ENCODE results near the gene PRICKLE2.
"Not testable (repeated sequence)": the region's sequence is repeated elsewhere in the genome, so short reads cannot be mapped to it uniquely, and the experiment has no call there.

PRICKLE2 gene

DNA sequence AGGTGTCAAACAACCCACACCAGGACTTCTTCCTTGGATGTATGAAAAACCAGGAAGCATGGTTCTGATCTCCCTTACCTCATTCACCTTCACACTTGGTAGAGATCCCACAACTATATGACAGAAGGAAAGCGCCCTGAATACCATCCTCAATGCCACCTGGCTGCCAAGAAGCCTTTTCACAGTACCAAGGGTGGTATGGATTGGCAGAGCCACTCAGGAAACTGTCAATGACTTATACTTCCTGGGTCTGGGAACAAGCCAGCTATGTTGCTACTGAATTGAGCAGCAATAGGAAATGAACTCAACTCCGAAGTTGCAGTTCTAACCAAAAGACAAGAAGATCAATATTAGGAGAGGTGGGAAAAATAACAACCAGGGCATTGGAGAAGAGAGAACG, 129.5 kb downstream of the PRICKLE2 start:
- no peak for DNase-seq

DNA sequence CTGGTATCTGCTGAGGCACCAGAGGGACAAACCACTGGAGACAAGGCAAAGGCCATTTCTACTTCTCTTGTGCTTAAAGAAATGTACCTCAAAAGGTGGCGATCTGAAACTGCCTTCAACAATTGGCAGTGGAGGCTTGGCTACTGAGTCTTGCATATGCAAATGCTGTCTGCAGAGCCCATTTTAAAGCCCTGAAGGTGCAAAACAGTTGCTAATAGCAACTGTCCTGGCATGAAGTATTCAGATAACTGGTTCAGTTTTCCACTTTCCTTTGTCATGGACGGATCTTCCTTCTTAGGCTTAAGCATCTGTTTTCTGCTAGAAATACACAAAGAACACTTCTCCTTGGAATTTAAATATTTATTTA, 130.6 kb downstream of the PRICKLE2 start:
- no peak for DNase-seq

DNA sequence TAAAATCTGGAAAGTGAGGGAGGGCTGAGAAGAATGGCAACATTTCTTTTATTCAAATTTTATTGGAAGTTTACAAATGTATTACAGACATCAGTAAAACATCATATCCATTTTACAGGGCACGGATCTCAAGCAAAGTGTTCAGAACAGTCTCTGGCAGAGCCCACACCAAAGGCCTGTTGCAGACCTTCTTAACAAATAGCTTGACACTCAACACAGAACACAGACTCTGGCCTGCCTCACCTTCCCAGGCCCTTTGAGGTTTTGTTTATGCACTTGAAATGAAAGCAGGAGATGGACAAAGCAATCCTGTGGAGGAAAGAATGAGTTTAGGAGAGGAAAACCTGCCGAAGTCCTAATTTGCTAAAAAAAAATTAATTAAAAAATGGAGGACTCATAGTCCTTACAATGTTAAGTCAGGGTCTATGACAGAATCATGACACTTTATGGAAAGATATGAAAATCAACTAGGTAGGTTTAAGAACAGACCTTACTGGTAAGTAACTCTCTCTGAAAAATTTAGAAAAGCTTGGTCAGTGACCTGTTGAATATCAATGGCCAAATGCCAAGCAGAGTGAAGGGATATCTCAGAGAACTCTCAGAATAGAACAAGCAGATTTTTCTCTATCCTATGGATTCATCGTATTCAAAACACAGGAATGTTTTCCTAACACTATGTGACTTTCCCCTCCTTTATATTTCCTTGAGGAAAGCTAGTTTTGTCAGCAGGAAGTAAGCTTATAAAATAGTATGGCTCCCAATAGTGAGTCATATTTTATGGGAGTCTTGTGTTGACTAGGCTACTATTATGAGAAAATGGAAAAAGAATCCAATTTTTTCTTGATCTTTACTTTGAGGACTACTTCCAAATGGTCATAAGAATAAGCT, 131.2 kb downstream of the PRICKLE2 start:
- no peak for DNase-seq

DNA sequence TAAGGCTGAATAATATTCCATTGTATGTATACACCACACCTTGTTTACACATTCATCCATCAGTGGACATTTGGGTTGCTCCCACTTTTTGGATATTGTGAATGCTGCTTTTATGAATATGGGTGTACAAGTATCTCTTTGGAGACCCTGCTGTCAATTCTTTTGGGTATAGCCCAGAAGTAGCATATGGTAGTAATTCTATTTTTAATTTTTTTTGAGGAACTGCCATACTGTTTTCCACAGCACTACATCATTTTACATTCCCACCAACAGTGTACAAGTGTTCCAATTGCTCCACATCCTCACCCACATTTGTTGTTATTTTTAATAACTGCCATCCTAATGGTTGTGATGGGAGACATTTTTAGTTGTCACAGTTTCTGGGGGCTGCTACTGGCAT, 132.1 kb downstream of the PRICKLE2 start:
- DNase-seq, result no peak

DNA sequence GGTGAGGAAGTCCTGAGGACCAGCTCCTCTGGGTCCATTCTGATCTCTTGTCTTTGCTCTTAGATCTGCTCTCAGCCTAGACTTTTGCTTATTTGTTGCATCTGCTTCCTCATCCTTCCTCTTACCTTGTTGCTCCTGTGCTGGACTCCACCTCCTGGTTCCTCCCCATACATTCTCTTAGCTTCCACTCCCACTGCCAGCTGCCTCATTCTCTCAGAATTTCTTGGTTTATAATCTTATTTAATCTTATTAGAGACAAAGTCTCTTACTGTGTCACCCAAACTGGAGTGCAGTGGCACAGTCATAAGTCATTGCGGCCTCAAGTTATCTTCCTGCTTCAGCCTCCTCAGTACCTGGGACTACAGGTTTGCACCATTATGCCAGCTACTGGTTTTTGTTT, 133.8 kb downstream of the PRICKLE2 start:
- DNase-seq, result no peak

DNA sequence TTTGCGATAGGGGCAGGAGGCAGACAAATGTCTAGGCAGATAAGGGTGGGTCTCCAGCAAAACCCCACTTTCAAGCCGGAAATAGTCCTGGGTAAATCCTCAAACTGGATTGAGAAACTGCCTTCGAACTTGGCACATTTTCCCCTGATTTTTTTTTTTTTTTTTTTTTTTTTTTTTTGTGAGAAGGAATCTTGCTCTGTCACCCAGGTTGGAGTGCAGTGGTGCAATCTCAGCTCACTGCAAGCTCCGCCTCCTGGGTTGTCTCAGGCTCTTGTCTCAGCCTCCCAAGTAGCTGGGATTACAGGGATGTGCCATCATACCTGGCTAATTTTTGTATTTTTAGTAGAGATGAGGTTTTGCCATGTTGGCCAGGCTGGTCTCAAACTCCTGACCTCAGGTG, 135.9 kb downstream of the PRICKLE2 start:
- not testable (repeated sequence) for DNase-seq

DNA sequence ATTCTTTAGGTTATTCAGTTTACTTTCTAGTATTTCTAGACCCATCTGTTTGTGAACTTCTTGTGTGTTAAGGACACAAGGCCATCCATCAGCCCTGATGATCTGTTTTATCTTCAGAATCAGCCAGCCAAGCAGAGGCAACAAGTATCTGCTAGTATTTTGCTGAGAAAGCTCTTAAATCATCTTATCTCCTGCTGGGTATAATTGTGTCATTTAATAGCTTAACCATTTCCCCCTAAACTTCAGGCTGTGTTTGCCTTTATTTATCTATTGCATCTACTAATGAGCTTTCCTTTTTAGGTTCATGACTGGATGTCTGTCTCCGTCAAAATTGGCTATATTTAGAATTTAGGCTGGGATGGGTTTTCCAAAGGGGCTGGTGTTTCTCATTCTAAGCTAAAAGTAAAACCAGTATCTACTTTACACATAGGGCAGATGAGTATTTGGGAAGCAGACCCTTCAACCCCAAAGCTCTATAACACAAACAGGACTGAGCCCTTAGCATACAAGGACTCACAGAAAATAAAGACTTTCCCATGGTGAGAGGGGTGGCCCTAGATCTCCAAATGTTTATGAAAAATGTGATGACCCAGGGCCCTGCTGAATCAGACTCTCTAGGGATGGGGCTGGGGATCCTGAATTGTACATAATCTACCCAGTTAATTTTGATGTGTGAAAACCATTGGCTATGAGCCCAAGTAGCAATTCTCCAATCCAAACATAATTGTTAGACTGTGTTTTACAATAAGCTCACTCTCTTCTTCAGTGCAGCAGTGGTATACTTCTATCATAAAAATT, 136.7 kb downstream of the PRICKLE2 start:
- no peak for DNase-seq

DNA sequence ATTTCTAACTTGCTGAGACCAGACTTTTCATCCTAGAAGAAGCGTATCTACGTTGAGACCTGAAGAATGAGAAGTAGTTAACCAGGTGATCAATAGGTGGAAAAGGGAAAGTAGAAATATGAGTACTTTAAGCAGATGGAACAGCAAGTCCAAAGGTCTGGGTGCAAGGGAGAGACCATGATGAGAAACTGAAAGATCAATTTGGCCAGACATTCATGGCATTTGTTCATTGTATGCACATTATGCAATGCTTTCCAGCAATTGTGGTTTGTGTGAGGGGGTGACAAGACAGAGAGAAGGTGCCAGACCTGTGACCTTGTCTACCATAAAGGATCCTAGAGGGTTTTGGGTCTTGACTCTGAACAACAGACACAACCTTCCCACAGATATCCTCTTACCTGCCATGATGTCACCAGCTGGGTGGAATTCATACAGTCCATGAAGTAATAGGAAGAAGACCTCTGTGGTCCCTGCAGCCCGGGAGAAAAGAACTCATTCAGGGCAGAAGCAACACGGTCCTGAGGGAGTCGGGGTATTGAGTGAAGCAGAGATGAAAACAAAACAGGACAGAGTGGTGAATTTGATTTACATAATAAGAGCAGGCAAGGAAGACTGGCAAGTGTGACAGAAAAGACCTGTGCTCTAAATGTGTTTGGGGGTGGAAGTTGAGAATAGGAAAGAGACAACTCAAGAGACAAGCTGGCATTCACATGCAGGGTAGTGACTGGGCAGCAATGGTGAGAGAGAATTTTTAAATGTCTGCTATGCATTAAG, 138.6 kb downstream of the PRICKLE2 start:
- no peak for DNase-seq

DNA sequence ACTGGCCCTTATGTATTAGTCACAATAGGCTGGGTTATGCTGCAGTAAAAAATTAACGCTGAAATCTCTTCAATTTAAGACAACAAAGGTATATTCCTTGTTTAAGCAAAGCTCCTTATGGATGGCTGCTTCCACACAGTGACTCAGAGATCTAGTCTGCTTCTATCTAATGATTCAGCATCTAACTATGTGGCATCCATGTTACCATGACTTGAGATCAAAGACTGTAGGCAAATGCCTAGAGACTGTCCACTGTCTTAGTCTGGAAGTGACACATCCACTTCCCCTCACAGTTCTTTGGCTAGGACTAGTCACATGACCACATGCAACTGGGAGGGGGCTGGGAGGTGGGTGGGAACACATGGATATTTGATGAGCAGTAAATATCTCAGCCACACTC, 140.6 kb downstream of the PRICKLE2 start:
- DNase-seq, result no peak

DNA sequence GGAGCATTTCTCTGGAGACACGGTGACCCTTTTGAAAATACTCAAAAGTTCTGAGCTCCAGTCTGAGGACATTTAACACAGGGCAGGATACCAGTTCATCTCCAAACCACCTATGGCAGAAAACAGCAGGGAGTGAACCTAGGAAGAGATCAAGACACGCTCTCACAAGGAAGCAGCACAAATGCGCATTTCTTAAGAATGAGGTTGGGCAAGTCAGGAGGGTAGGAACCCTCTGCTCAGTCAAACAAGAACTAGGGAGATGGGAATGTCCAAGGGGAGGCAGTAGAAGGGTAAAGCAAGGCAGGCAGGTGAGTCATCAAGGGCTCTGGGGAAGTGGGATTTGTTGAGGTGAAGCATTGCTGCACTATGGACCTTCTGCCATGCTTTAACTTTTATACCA, 141.7 kb downstream of the PRICKLE2 start:
- DNase-seq, result no peak

DNA sequence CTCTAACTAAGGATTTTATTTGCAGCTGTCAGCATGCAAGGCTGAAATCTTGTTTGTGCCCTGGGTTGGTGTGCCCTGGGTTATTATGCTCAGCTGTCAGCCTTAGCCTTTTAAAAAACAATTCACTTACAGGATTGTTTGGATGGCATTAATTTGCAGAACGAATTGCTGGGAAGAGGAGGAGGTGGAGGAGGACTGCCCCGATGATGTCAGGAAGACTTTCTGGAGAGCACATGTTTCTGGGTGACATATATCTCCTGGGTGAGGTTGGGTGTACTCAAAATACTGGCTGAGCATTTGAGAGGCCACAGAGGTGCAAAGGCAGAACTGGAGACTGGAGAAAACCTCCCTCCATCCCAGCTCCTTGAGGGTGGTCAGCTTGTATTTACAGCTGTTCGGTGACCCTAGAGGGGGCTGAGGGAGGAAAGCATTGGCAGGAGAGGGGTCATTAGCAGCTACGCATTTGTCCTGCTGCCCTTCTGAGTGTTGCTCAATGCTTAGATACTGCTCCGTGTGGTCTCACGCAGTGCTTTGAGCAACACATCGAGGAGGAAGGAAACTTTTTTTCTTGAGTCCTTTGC, 142.2 kb downstream of the PRICKLE2 start:
- DNase-seq, result no peak

DNA sequence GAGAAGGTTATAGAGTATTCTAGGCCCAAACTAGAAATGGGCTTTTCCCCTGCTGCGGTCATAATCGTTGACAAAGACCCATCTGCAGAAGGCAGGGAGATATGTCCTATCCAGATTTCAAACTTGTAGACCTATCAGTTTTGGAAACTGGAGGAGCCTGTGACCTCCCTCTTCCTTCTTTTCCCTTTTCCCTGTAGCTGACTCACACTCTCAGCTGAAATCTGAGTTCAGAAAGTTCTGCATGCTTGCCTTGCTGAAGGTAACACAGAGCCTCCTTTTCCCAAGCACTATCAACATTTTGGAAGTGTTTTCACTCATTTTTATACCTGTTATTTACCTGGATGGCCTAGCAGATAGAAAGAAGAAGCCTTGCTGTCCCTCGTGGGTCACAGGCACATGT, 142.9 kb downstream of the PRICKLE2 start:
- no peak for DNase-seq

DNA sequence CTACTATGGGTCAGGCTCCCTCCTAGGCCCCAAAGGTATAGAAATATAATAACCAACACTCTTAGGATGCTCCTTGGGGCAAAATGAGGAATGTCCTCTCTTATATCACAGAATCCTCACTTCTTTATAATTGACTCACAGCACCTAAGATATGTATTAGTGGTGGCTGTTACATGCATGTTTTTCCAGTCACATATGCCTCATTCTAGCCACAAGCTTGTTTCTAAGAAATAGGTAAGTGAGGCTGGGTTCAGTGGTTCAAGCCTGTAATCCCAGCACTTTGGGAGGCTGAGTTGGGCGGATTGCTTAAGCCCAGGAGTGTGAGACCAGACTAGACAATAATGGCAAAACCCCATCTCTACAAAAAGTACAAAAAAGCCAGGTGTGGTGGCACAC, 144.0 kb downstream of the PRICKLE2 start:
- no peak for DNase-seq

DNA sequence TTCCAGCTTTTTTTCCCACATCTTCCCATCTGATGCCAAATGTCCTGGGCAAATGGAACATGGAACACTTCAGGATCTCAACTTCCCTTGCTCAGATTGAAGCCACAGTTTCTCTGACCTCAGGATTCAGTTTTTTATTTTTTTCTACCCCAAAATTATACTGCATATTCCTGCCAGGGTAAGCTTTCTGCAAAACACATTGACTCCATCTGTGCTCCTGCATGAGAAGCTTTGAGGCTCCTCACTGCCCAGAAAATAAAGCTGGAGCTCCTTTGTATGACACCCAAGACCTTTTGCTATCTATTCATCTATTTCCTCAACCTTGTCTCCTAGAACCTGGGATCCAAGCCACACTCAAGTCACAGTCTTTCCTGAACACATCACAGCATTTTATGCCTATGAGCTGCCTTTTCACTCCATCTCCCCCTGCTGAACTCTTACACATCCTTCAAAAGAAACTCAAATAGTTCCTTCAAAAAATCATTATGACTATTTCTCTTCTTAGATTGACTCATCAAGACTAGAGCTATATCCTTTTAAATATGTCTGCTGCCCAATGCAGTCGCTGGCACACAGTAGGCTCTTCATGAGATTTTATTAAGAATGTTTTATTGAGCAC, 144.5 kb downstream of the PRICKLE2 start:
- no peak for DNase-seq

DNA sequence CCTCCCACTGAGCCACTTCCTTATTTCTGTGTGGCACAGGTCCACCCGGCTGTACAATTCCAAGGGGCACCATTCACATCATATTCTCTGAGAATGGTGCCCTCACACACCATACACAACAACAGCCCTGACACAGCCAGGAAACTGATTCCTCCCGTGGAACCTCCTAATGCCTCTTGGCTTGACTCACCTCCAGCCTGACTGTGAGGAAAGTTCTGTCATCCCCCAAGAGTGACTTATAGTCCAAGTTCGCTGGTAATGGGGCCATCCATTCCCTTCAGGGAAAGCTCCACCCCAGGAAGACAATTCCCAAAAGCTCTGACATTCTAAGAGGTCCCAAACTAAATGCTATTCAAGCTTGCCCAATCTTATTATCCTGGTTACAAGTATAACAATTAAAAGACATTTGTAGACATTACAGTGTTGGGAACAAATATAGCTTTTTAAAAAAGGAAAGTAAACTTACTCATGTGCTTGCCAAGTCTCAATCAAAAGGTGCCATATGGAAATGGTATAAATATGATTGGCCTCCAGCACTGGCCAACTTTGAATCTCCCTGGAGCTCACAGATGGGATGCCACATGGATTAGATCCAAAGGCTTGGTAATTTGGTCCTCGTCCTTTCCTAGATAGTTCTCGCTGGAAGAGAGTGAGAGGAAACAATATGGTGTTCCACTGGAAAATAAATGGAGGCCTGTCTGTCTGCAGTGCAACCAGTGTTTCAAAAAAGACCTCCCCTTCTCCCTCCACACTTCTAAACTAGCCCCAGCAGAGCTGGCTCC, 145.7 kb downstream of the PRICKLE2 start:
- no peak for DNase-seq

DNA sequence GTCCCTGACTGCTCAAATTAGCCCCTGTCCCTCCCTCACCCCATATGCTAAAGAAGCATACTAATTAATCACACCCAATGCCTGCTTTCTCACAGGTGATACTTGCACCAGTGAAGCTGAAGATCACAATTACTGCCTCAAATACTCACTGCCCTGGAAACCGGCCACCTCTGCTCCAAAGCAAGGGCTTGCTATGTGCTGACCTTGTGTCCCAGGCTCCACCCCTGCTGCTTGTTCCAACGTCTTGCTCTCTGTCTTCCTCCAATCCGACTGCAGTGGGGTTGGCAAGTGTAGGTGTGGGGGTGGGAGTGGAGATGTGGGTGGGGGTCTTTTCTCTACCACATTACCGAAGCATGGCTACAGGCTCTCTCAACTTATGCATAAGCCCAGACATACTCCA, 146.3 kb downstream of the PRICKLE2 start:
- no peak for DNase-seq

DNA sequence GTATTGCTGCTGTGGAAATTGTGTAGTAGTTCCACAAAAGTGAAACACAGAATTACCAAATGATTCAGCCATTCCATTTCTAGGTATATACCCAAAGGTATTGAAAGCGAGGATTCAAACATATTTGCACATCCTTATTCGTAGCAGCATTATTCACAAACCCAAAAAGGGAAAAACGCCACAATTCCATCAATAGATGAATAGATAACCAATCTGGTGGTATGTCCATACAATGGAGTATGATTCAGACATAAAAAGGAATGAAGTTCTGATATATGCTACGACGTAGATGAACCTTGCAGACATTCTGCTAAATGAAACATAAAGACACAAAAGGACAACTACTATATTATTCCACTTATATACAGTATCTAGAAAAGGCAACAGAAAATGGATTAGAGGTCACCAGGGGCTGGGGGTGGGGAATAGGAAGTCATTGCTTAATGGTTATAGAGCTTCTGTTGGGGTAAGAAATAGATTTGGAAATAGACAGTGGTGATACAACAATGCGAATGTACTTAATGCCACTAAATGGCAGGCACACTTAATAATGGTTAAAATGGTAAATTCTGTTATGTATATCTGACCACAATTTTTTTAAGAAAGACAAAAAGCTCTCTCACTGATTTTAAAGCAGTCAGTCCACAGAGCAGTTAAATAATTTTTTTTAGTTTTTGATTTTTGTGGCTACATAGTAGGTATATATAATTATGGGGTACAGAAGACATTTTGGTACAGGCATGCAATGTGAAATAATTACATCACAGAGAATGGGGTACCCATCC, 150.2 kb downstream of the PRICKLE2 start:
- no peak for DNase-seq

DNA sequence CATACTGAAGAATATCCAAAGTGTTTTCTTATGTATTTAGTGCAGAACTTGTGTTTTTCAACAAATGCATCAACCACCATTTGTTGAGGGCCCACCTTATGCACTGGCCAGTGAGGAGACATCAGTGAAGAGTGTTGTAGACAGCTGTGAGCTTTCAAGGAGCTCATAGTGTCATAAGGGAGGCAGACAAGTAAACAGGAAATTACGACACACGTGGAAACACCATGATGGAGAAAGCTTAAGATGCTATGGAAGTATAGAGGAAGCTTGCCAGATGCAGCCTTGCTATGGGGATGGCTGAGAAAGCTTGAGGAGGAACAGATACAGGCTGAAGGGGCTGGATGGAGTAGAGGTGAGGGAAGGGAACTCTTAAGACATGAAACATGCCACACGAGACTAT, 151.2 kb downstream of the PRICKLE2 start:
- no peak for DNase-seq

DNA sequence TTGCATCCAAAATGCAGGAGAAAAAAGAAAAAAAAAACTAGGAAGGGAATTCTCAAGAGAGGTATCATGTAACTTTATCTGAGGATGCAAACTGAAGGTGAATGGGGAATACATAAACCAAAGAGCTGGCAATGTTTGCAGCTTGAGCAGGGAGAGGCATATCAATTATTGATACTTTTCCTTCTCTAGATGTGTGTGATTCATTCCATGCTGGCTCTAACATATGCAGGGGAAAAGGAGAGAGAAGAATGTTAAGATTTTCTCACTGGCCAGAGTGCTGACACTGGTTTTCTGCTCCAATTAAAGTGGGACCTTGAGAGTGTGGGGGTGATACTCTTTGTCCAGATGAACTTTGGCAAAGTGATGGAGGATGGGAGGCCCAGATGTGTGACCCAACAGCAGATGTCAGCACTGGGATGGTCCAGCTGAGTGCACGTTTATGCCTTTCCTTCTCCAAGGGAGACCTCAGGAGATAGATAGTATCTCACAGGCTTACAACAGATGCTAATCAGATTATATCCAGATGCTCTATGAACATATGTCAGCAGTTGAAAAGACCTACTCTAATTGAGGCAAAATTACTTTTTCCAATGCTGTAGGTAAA, 152.0 kb downstream of the PRICKLE2 start:
- no peak for DNase-seq

DNA sequence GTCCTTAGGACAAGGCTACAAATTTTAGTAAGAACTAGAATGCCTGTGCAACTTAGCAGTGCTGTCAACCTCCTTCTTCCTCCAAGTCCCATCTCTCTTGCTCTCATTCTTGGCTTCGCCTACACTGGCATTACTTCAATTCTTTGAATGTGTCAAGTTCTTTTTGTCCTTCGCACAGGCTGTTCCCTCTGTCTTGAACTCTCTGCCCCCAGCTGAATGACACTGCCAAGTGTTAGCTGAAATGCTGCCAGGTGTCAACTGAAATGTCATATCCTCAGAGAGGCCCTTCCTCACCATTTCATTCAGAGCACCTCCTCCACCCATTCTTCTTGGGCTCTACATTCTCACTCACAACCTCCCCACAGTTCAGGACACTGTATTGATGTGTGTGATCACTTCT, 153.1 kb downstream of the PRICKLE2 start:
- no peak for DNase-seq
